Endodermal cell (in vitro differentiated cells): ENCODE measurements around the gene PLXNA2. TPM values are rescaled to one million over a fixed set of nuclear protein-coding genes. Genes with fewer than 3 reads are reported as not detected.

Experiments used
- DNase-seq: peaks from one replicate; pipeline ENCODE4 v3.0.0-alpha.2; 2017
- H3K27ac ChIP-seq: 2 replicates; pipeline ENCODE4 v1.5.1; 2013; ENCODE audit warnings: mild to moderate bottlenecking, low read depth, low read length, moderate library complexity
- H3K27me3 ChIP-seq: 2 replicates; pipeline ENCODE4 v1.6.1; 2013; ENCODE audit warnings: mild to moderate bottlenecking, low read length, moderate library complexity; ENCODE audit not compliant: insufficient read depth, control insufficient read depth, poor library complexity, severe bottlenecking
- H3K36me3 ChIP-seq: 2 replicates; pipeline ENCODE4 v1.7.0; 2013; ENCODE audit warnings: mild to moderate bottlenecking, low read length, moderate library complexity; ENCODE audit not compliant: control insufficient read depth, insufficient read depth
- H3K4me1 ChIP-seq: one replicate; pipeline ENCODE4 v1.7.0; 2013; ENCODE audit warnings: low read length; ENCODE audit not compliant: control insufficient read depth, insufficient read depth
- H3K4me3 ChIP-seq: 2 replicates; pipeline ENCODE4 v1.5.1; 2013; ENCODE audit warnings: mild to moderate bottlenecking, low read length, moderate library complexity
- H3K9ac ChIP-seq: 2 replicates; pipeline ENCODE4 v1.6.1; 2013; ENCODE audit warnings: mild to moderate bottlenecking, low read length, moderate library complexity; ENCODE audit not compliant: poor library complexity, severe bottlenecking; ENCODE audit errors: extremely low read depth
- H3K9me3 ChIP-seq: 2 replicates; pipeline ENCODE4 v1.6.1; 2013; ENCODE audit warnings: mild to moderate bottlenecking, low read length, moderate library complexity; ENCODE audit not compliant: control insufficient read depth
- H3K27ac Mint-ChIP-seq: 2 replicates; pipeline ENCODE4 v1.8.0; 2020; ENCODE audit warnings: mixed read lengths
- H3K27me3 Mint-ChIP-seq: 2 replicates; pipeline ENCODE4 v1.8.0; 2021; ENCODE audit warnings: mild to moderate bottlenecking, mixed read lengths; ENCODE audit not compliant: insufficient read depth
- H3K36me3 Mint-ChIP-seq: 2 replicates; pipeline ENCODE4 v1.8.0; 2020; ENCODE audit warnings: low read depth, mixed read lengths
- H3K4me1 Mint-ChIP-seq: 2 replicates; pipeline ENCODE4 v1.8.0; 2020; ENCODE audit warnings: mixed read lengths
- H3K4me3 Mint-ChIP-seq: 2 replicates; pipeline ENCODE4 v1.8.0; 2020; ENCODE audit warnings: mild to moderate bottlenecking, moderate library complexity, mixed read lengths
- H3K9me3 Mint-ChIP-seq: 2 replicates; pipeline ENCODE4 v1.8.0; 2020; ENCODE audit warnings: mild to moderate bottlenecking, mixed read lengths
- WGBS, 2 experiments: methylation state at CpG; one replicate each; pipeline versions ENCODE4 v1.1.5 to v1.1.7; 2013; ENCODE audit warnings: missing lambda C conversion rate in 2 of 2, mixed read lengths in 1 of 2; ENCODE audit not compliant: insufficient coverage in 1 of 2, insufficient read length in 1 of 2; 5-methylcytosine and 5-hydroxymethylcytosine counted together
- total RNA-seq, 2 donors: library from RNA; stranded (reverse); fragmentation: NEBNext Ultra II Directional in 1 of 2; extraction: Animal tissue kit (Norgen Biotek cat#: 25700) in 1 of 2; gene quantifications; 2 replicates in 1 of 2; 3 replicates in 1 of 2; pipeline ENCODE4 v1.2.1, GENCODE V29; 2021
- TF ChIP-seq, protein P1 (sequence below): fragments of 200-600 bp; sonication (generic); conservative IDR thresholded peaks from 2 replicates; pipeline ENCODE4 v1.5.0; 2021; ENCODE audit warnings: antibody characterized with exemption, mild to moderate bottlenecking

The PLXNA2 gene
- total RNA-seq, 2 donors from 2014 or later = 61.2 to 86.1 TPM

DNA sequence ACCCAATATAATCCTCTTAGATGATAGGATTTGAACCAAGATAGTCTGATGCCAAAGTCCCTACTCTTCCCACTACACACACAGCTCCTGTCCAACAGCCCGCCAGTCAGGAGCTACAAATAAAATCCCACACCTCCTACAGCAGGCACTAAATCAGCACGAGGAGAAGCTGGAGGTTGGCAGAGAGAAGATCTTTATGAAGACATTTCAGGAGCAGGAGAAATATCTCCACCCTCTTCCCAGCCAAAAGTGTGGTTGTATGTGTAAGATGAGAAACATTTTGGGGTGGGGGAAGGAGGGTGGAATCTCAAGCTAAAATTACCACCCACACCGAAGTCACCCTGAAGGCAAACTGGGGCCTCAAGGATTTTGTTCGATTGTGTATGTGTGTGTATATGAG is 54.5 kb downstream of the PLXNA2 start:
- 95% methylated on average over 4 of the region's 4 CpGs; no CpG with 5 or more reads in 1 of the 2 experiments for WGBS, 2 experiments
- Histone ChIP-seq H3K36me3 (peaks cover 90% of the 10 kb centered on the region), H3K4me1 (peaks cover 17% of the 10 kb centered on the region), H3K4me3 (no peak overlapping the region), H3K27me3 (no peaks in the 10 kb centered on the region), H3K9ac (no peak overlapping the region), H3K9me3 (no peaks in the 10 kb centered on the region), H3K27ac (no peak overlapping the region)
- DNase-seq = no peak
- no peak overlapping the region for H3K4me3 Mint-ChIP-seq
- H3K9me3 Mint-ChIP-seq = no peaks in the 10 kb centered on the region
- TF ChIP-seq, protein P1, sequence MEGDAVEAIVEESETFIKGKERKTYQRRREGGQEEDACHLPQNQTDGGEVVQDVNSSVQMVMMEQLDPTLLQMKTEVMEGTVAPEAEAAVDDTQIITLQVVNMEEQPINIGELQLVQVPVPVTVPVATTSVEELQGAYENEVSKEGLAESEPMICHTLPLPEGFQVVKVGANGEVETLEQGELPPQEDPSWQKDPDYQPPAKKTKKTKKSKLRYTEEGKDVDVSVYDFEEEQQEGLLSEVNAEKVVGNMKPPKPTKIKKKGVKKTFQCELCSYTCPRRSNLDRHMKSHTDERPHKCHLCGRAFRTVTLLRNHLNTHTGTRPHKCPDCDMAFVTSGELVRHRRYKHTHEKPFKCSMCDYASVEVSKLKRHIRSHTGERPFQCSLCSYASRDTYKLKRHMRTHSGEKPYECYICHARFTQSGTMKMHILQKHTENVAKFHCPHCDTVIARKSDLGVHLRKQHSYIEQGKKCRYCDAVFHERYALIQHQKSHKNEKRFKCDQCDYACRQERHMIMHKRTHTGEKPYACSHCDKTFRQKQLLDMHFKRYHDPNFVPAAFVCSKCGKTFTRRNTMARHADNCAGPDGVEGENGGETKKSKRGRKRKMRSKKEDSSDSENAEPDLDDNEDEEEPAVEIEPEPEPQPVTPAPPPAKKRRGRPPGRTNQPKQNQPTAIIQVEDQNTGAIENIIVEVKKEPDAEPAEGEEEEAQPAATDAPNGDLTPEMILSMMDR = no peak
- H3K4me1 Mint-ChIP-seq = peaks cover 28% of the 10 kb centered on the region
- H3K36me3 Mint-ChIP-seq = peaks cover 30% of the 10 kb centered on the region
- H3K27me3 Mint-ChIP-seq = no peaks in the 10 kb centered on the region
- no peak overlapping the region for H3K27ac Mint-ChIP-seq

DNA sequence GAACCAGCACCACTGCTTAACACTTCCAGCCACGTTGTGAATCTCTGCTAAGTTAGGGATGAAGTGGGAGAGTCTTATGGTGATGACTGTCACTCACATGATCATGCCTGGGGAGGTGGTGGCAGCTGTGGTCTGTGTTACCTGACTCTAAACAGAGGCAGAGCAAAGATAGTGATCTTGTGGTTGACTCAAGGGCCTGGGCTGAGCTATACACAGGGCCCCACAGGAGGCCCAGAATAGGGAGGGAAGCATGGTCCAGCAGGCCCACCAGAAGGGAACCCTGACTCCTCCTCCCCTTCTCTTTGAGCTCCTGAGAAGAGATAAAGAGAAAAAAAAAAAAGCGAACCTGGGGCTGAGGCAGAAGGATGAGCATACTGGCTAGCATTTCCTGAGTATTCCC is 55.0 kb downstream of the PLXNA2 start:
- H3K4me3 ChIP-seq = no peak overlapping the region
- H3K36me3 ChIP-seq = peaks cover 89% of the 10 kb centered on the region
- H3K27ac ChIP-seq = no peak overlapping the region
- peaks cover 17% of the 10 kb centered on the region for H3K4me1 ChIP-seq
- Mint-ChIP-seq H3K4me1 (peaks cover 32% of the 10 kb centered on the region), H3K27me3 (no peaks in the 10 kb centered on the region), H3K27ac (no peak overlapping the region), H3K9me3 (no peaks in the 10 kb centered on the region), H3K36me3 (peaks cover 26% of the 10 kb centered on the region), H3K4me3 (no peak overlapping the region)
- no peak for DNase-seq
- H3K27me3 ChIP-seq = no peaks in the 10 kb centered on the region
- 33 to 66% methylated on average over 1 to 2 of the region's 2 CpGs for WGBS, 2 experiments
- TF ChIP-seq, protein P1 = no peak
- no peaks in the 10 kb centered on the region for H3K9me3 ChIP-seq
- H3K9ac ChIP-seq = no peak overlapping the region

DNA sequence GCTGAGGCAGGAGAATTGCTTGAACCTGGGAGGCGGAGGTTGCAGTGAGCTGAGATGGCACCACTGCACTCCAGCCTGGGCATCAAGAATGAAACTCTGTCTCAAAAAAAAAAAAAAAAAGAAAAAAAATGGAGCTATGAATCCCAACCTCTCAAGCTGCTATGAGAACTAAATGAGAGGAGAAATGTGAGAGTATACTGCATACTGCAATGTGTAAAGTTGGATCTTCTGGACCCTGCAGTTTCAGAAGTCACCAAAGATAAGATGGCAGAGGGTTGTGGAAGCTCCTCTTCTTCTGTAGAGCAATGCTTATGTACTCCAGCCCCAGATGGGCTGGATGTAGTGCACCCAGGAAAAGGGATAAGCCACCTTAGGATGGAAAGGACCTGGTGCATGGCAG is 55.6 kb downstream of the PLXNA2 start:
- no peaks in the 10 kb centered on the region for H3K27me3 ChIP-seq
- no peaks in the 10 kb centered on the region for H3K9me3 ChIP-seq
- WGBS, 2 experiments = 89% methylated on average over 1 of the region's 1 CpG; no CpG with 5 or more reads in 1 of the 2 experiments
- Mint-ChIP-seq H3K4me1 (peaks cover 35% of the 10 kb centered on the region), H3K4me3 (no peak overlapping the region), H3K9me3 (no peaks in the 10 kb centered on the region), H3K27ac (no peak overlapping the region), H3K36me3 (peaks cover 26% of the 10 kb centered on the region), H3K27me3 (no peaks in the 10 kb centered on the region)
- H3K27ac ChIP-seq = no peak overlapping the region
- peaks cover 17% of the 10 kb centered on the region for H3K4me1 ChIP-seq
- DNase-seq = no peak
- H3K36me3 ChIP-seq = peaks cover 90% of the 10 kb centered on the region
- H3K9ac ChIP-seq = no peak overlapping the region
- TF ChIP-seq, protein P1 = no peak
- no peak overlapping the region for H3K4me3 ChIP-seq
